Activated CD4-positive, alpha-beta T cell treated with anti-CD3 and anti-CD28 coated beads, Interleukin-2, amount 50 U/mL, for 24 hours (primary cell): ENCODE results near the gene LRRC75B.
A peak's percentile ranks its signal among the peaks of the same experiment; 100 is the strongest.
"Not testable (repeated sequence)": the region's sequence is repeated elsewhere in the genome, so short reads cannot be mapped to it uniquely, and the experiment has no call there.

Source experiments
- DNase-seq, 2 donors: peaks; one replicate each; pipeline ENCODE4 v3.0.0-alpha.2; 2020; ENCODE audit warnings: low read depth in 1 of 2, low spot score in 1 of 2

Gene LRRC75B

GRCh38 chr22:24592851-24593558 lies at the start of gene LRRC75B:
TSS of gene LRRC75B (minus strand) at chr22:24593073. CDS start at chr22:24593039, 34 bp downstream.
- no peak for DNase-seq

GRCh38 chr22:24642307-24642706 lies 49.4 kb upstream of the LRRC75B start:
- not testable (repeated sequence) for DNase-seq

GRCh38 chr22:24636513-24636912 lies 43.6 kb upstream of the LRRC75B start:
- not testable (repeated sequence) for DNase-seq

GRCh38 chr22:24634776-24635389 lies 42.0 kb upstream of the LRRC75B start:
- not testable (repeated sequence) for DNase-seq

- DNase-seq, result not testable (repeated sequence)
Observed at GRCh38 chr22:24633231-24634023, 40.6 kb upstream of the LRRC75B start.

GRCh38 chr22:24632642-24633041 lies 39.8 kb upstream of the LRRC75B start:
- not testable (repeated sequence) for DNase-seq

GRCh38 chr22:24631430-24632122 lies 38.7 kb upstream of the LRRC75B start:
- not testable (repeated sequence) for DNase-seq

GRCh38 chr22:24630812-24631427 lies 38.0 kb upstream of the LRRC75B start:
- not testable (repeated sequence) for DNase-seq

GRCh38 chr22:24629069-24629468 lies 36.2 kb upstream of the LRRC75B start:
- DNase-seq, result not testable (repeated sequence)

- not testable (repeated sequence) for DNase-seq
Observed at GRCh38 chr22:24627911-24628310, 35.0 kb upstream of the LRRC75B start.

GRCh38 chr22:24622596-24622995 lies 29.7 kb upstream of the LRRC75B start:
- DNase-seq, result not testable (repeated sequence)

- not testable (repeated sequence) for DNase-seq
Observed at GRCh38 chr22:24621244-24621643, 28.4 kb upstream of the LRRC75B start.

GRCh38 chr22:24614794-24615193 lies 21.9 kb upstream of the LRRC75B start:
- not testable (repeated sequence) for DNase-seq

GRCh38 chr22:24609888-24610287 lies 17.0 kb upstream of the LRRC75B start:
- not testable (repeated sequence) for DNase-seq

GRCh38 chr22:24608327-24608726 lies 15.5 kb upstream of the LRRC75B start:
- not testable (repeated sequence) for DNase-seq

- DNase-seq, result peak; percentile 46
Observed at GRCh38 chr22:24607429-24607983, 14.6 kb upstream of the LRRC75B start.

- DNase-seq, result not testable (repeated sequence)
Observed at GRCh38 chr22:24606340-24606739, 13.5 kb upstream of the LRRC75B start.

GRCh38 chr22:24603770-24604629 lies 11.1 kb upstream of the LRRC75B start:
- DNase-seq, result not testable (repeated sequence)
